ENCODE results near the gene ROBO4. TPM values are rescaled to one million over a fixed set of nuclear protein-coding genes. Genes with fewer than 3 reads are reported as not detected.

ROBO4 gene
- total and polyA plus RNA-seq, 2 of the 13 experiments (the other 11 are each of a cell fraction or from before 2014, with no cell fraction given) = 0.07 to 1.1 TPM

- TF ChIP-seq SIN3B (IDR thresholded peaks at IDR 0.05; ENCODE audit: low read length) = no peak
- TF ChIP-seq, protein P1, sequence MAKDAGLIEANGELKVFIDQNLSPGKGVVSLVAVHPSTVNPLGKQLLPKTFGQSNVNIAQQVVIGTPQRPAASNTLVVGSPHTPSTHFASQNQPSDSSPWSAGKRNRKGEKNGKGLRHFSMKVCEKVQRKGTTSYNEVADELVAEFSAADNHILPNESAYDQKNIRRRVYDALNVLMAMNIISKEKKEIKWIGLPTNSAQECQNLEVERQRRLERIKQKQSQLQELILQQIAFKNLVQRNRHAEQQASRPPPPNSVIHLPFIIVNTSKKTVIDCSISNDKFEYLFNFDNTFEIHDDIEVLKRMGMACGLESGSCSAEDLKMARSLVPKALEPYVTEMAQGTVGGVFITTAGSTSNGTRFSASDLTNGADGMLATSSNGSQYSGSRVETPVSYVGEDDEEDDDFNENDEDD (CRISPR knock-in tag; IDR thresholded peaks at IDR 0.05; ENCODE audit: borderline replicate concordance) = 0 out of 2 replicates have a peak, but pooled peaks have one; percentile 6
- TF ChIP-seq, protein P2, sequence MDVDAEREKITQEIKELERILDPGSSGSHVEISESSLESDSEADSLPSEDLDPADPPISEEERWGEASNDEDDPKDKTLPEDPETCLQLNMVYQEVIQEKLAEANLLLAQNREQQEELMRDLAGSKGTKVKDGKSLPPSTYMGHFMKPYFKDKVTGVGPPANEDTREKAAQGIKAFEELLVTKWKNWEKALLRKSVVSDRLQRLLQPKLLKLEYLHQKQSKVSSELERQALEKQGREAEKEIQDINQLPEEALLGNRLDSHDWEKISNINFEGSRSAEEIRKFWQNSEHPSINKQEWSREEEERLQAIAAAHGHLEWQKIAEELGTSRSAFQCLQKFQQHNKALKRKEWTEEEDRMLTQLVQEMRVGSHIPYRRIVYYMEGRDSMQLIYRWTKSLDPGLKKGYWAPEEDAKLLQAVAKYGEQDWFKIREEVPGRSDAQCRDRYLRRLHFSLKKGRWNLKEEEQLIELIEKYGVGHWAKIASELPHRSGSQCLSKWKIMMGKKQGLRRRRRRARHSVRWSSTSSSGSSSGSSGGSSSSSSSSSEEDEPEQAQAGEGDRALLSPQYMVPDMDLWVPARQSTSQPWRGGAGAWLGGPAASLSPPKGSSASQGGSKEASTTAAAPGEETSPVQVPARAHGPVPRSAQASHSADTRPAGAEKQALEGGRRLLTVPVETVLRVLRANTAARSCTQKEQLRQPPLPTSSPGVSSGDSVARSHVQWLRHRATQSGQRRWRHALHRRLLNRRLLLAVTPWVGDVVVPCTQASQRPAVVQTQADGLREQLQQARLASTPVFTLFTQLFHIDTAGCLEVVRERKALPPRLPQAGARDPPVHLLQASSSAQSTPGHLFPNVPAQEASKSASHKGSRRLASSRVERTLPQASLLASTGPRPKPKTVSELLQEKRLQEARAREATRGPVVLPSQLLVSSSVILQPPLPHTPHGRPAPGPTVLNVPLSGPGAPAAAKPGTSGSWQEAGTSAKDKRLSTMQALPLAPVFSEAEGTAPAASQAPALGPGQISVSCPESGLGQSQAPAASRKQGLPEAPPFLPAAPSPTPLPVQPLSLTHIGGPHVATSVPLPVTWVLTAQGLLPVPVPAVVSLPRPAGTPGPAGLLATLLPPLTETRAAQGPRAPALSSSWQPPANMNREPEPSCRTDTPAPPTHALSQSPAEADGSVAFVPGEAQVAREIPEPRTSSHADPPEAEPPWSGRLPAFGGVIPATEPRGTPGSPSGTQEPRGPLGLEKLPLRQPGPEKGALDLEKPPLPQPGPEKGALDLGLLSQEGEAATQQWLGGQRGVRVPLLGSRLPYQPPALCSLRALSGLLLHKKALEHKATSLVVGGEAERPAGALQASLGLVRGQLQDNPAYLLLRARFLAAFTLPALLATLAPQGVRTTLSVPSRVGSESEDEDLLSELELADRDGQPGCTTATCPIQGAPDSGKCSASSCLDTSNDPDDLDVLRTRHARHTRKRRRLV (CRISPR knock-in tag; IDR thresholded peaks at IDR 0.05) = no peak
- TF ChIP-seq ZNF263 (CRISPR knock-in tag; IDR thresholded peaks at IDR 0.05) = no peak
- TF ChIP-seq ZNF800 (CRISPR knock-in tag; IDR thresholded peaks at IDR 0.05) = peak; percentile 45; the same call in 1 of the 2 replicates
- TF ChIP-seq ZNF619 (CRISPR knock-in tag; IDR thresholded peaks at IDR 0.05) = no peak
- TF ChIP-seq, protein P3, sequence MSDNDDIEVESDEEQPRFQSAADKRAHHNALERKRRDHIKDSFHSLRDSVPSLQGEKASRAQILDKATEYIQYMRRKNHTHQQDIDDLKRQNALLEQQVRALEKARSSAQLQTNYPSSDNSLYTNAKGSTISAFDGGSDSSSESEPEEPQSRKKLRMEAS (IDR thresholded peaks at IDR 0.05) = 0 out of 2 replicates have a peak, but pooled peaks have one; percentile 7
- TF ChIP-seq, protein P4, sequence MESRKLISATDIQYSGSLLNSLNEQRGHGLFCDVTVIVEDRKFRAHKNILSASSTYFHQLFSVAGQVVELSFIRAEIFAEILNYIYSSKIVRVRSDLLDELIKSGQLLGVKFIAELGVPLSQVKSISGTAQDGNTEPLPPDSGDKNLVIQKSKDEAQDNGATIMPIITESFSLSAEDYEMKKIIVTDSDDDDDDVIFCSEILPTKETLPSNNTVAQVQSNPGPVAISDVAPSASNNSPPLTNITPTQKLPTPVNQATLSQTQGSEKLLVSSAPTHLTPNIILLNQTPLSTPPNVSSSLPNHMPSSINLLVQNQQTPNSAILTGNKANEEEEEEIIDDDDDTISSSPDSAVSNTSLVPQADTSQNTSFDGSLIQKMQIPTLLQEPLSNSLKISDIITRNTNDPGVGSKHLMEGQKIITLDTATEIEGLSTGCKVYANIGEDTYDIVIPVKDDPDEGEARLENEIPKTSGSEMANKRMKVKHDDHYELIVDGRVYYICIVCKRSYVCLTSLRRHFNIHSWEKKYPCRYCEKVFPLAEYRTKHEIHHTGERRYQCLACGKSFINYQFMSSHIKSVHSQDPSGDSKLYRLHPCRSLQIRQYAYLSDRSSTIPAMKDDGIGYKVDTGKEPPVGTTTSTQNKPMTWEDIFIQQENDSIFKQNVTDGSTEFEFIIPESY (CRISPR knock-in tag; IDR thresholded peaks at IDR 0.05) = no peak
- TF ChIP-seq HNRNPLL (IDR thresholded peaks at IDR 0.05; ENCODE audit: low read depth, low read length, poor library complexity, severe bottlenecking) = peak; percentile 53
- TF ChIP-seq AHR (CRISPR knock-in tag; IDR thresholded peaks at IDR 0.05) = no peak
- no peak for TF ChIP-seq CCAR2 (optimal IDR thresholded peaks at IDR 0.05; ENCODE audit: low read depth, low read length)
- TF ChIP-seq GPBP1L1 (CRISPR knock-in tag; IDR thresholded peaks at IDR 0.05) = no peak
These were observed 58.3 kb downstream of the ROBO4 start (continued) for GRCh38 chr11:124839128-124839971.

Measured in HepG2 (cell line).